K562 (cell line): ENCODE data around the gene LAMB2. TPM values are rescaled to one million over a fixed set of nuclear protein-coding genes. Genes with fewer than 3 reads are reported as not detected.

Source experiments
- CCAR2 ChIP-seq: fragments of 200-400 bp; formaldehyde crosslinking; IDR thresholded peaks from 2 replicates; pipeline ENCODE4 v1.6.1; 2017; ENCODE audit warnings: mild to moderate bottlenecking, low read depth, low read length
- CREB1 ChIP-seq, 2 experiments: sonication (generic) in 1 of 2; formaldehyde crosslinking in 1 of 2; IDR thresholded peaks; 2 replicates each; pipeline versions ENCODE4 v1.6.1 to v1.8.0; 2012 to 2022; ENCODE audit warnings: inconsistent platforms in 1 of 2, mild to moderate bottlenecking in 1 of 2, missing genetic modification reagents in 1 of 2, moderate library complexity in 1 of 2
- FOSL1 ChIP-seq: fragments of 200-800 bp; sonication (Bioruptor generic); conservative IDR thresholded peaks from 2 replicates; pipeline ENCODE4 v1.6.1; 2016; ENCODE audit warnings: missing genetic modification characterization, missing compliant biosample characterization
- GABPA ChIP-seq: fragments of 200-800 bp; sonication (Bioruptor generic); conservative IDR thresholded peaks from 2 replicates; pipeline ENCODE4 v1.6.1; 2016; ENCODE audit warnings: low read depth, missing genetic modification characterization, missing compliant biosample characterization
- GABPB2 ChIP-seq: fragments of 250-450 bp; sonication (Bioruptor Pico); conservative IDR thresholded peaks from 2 replicates; pipeline ENCODE4 v1.5.1; 2021; ENCODE audit warnings: mild to moderate bottlenecking
- HMGN3 ChIP-seq: IDR thresholded peaks from 2 replicates; pipeline ENCODE4 v1.6.1; 2011; ENCODE audit warnings: borderline replicate concordance, low read depth, mild to moderate bottlenecking, mixed read lengths, low read length; ENCODE audit not compliant: insufficient read length; ENCODE audit errors: extremely low read depth
- KAT8 ChIP-seq: fragments of 450-650 bp; IDR thresholded peaks from 2 replicates; pipeline ENCODE4 v1.6.1; 2016; ENCODE audit warnings: low read depth, mild to moderate bottlenecking
- NR1H2 ChIP-seq: sonication (generic); formaldehyde crosslinking; IDR thresholded peaks from 2 replicates; pipeline ENCODE4 v1.4.0; 2020; ENCODE audit warnings: mild to moderate bottlenecking, missing genetic modification reagents
- PCBP2 ChIP-seq: fragments of 200-400 bp; formaldehyde crosslinking; IDR thresholded peaks from 2 replicates; pipeline ENCODE4 v1.6.1; 2018; ENCODE audit warnings: low read length, low read depth, mild to moderate bottlenecking, moderate library complexity; ENCODE audit not compliant: poor library complexity, severe bottlenecking
- POLR2AphosphoS5 ChIP-seq: IDR thresholded peaks from 2 replicates; pipeline ENCODE4 v1.6.1; 2011; ENCODE audit warnings: mild to moderate bottlenecking, low read depth, low read length, moderate library complexity; ENCODE audit not compliant: control insufficient read depth, insufficient read depth
- POLR2H ChIP-seq: IDR thresholded peaks from 2 replicates; pipeline ENCODE4 v1.6.1; 2016; ENCODE audit warnings: missing genetic modification characterization, low read depth, mild to moderate bottlenecking, control low read depth, missing compliant biosample characterization, moderate library complexity
- PPARD ChIP-seq: fragments of 250-450 bp; sonication (Bioruptor Pico); IDR thresholded peaks from 2 replicates; pipeline ENCODE4 v1.8.0; 2022; ENCODE audit warnings: inconsistent platforms, mild to moderate bottlenecking, moderate library complexity
- PTTG1 ChIP-seq: fragments of 450-650 bp; IDR thresholded peaks from 2 replicates; pipeline ENCODE4 v1.6.1; 2016; ENCODE audit warnings: low read depth, mild to moderate bottlenecking, missing genetic modification characterization, missing compliant biosample characterization
- RBM17 ChIP-seq: fragments of 200-400 bp; formaldehyde crosslinking; IDR thresholded peaks from 2 replicates; pipeline ENCODE4 v1.6.1; 2017; ENCODE audit warnings: low read depth, mild to moderate bottlenecking, low read length, borderline replicate concordance
- SIX5 ChIP-seq, 2 experiments: IDR thresholded peaks; 2 replicates each; pipeline ENCODE4 v1.6.1; 2011; ENCODE audit warnings: low read length in 2 of 2, borderline replicate concordance in 1 of 2, low read depth in 1 of 2, mild to moderate bottlenecking in 1 of 2, moderate library complexity in 1 of 2; ENCODE audit not compliant: insufficient read depth in 1 of 2
- ZNF12 ChIP-seq: sonication (generic); formaldehyde crosslinking; IDR thresholded peaks from 2 replicates; pipeline ENCODE4 v1.4.0; 2020; ENCODE audit warnings: mild to moderate bottlenecking, missing genetic modification reagents
- ZNF77 ChIP-seq: fragments of 250-450 bp; sonication (Bioruptor Pico); IDR thresholded peaks from 2 replicates; pipeline ENCODE4 v1.5.0; 2020
- polyA plus RNA-seq, 8 experiments: library from polyadenylated mRNA; depleted of rRNA in 4 of 8; stranded (reverse) in 5 of 8; unstranded in 3 of 8; fragments of >200 nt; fragmentation: Nextera tagmentation in 2 of 8; fragmentation: Illumina TruSeq in 1 of 8; extraction: Ambion mirVana in 2 of 8; extraction: Trizol in 1 of 8; gene quantifications; 2 replicates each; pipeline versions ENCODE4 v1.2.1 to v1.2.3, GENCODE V29; 2011 to 2014; ENCODE audit warnings: inconsistent platforms in 1 of 8, missing spikeins in 1 of 8
- total RNA-seq, 7 experiments: library from RNA; depleted of rRNA in 6 of 7; stranded (reverse); fragments of >200 nt in 6 of 7; fragmentation: Illumina TruSeq in 2 of 7; extraction: Trizol in 2 of 7; gene quantifications; 2 replicates each; pipeline versions ENCODE4 v1.2.1 to v1.2.3, GENCODE V29; 2011 to 2021; ENCODE audit warnings: low replicate concordance in 1 of 7
- TF ChIP-seq, protein P1 (sequence below): fragments of 450-650 bp; formaldehyde crosslinking; IDR thresholded peaks from 2 replicates; pipeline ENCODE4 v1.4.0; 2020; ENCODE audit warnings: mild to moderate bottlenecking
- TF ChIP-seq, protein P2 (sequence below): fragments of 450-650 bp; IDR thresholded peaks from 2 replicates; pipeline ENCODE4 v1.6.1; 2018; ENCODE audit not compliant: partially characterized antibody
- TF ChIP-seq, protein P3 (sequence below): fragments of 450-650 bp; IDR thresholded peaks from 2 replicates; pipeline ENCODE4 v1.6.1; 2018; ENCODE audit warnings: mild to moderate bottlenecking, low read depth; ENCODE audit not compliant: partially characterized antibody
- TF ChIP-seq, protein P4 (sequence below): fragments of 450-650 bp; IDR thresholded peaks from 2 replicates; pipeline ENCODE4 v1.6.1; 2016; ENCODE audit warnings: antibody characterized with exemption

Gene LAMB2
- total and polyA plus RNA-seq, 9 of the 15 experiments (the other 6 are each of a cell fraction or from before 2014, with no cell fraction given) = 1.4 to 26.0 (median 16.2) TPM

DNA sequence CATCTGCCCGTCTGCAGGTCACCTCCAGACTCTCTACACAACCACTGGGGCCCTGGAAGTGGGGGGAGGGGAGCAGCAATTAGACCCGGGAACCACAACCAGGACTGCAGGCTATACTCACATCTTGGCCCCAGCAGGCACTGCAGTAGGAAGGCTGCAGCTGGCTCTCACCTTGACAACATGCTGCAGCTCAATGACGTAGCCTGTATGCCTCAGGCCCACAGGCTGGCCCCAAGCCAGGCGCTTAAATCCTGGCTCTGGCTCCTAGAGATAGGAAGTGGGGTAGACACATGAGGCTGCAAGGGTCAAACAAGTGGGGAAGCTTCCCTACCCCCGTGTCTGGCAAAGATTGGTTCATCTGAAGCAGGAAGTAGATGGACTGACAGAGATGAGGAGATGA is 34.4 kb downstream of the LAMB2 start (continued):
- TF ChIP-seq PCBP2 = no peak
- TF ChIP-seq NR1H2 (CRISPR knock-in tag) = no peak
- TF ChIP-seq ZNF77 (CRISPR knock-in tag) = no peak
- TF ChIP-seq, protein P1, sequence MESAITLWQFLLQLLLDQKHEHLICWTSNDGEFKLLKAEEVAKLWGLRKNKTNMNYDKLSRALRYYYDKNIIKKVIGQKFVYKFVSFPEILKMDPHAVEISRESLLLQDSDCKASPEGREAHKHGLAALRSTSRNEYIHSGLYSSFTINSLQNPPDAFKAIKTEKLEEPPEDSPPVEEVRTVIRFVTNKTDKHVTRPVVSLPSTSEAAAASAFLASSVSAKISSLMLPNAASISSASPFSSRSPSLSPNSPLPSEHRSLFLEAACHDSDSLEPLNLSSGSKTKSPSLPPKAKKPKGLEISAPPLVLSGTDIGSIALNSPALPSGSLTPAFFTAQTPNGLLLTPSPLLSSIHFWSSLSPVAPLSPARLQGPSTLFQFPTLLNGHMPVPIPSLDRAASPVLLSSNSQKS = no peak
- TF ChIP-seq, protein P2, sequence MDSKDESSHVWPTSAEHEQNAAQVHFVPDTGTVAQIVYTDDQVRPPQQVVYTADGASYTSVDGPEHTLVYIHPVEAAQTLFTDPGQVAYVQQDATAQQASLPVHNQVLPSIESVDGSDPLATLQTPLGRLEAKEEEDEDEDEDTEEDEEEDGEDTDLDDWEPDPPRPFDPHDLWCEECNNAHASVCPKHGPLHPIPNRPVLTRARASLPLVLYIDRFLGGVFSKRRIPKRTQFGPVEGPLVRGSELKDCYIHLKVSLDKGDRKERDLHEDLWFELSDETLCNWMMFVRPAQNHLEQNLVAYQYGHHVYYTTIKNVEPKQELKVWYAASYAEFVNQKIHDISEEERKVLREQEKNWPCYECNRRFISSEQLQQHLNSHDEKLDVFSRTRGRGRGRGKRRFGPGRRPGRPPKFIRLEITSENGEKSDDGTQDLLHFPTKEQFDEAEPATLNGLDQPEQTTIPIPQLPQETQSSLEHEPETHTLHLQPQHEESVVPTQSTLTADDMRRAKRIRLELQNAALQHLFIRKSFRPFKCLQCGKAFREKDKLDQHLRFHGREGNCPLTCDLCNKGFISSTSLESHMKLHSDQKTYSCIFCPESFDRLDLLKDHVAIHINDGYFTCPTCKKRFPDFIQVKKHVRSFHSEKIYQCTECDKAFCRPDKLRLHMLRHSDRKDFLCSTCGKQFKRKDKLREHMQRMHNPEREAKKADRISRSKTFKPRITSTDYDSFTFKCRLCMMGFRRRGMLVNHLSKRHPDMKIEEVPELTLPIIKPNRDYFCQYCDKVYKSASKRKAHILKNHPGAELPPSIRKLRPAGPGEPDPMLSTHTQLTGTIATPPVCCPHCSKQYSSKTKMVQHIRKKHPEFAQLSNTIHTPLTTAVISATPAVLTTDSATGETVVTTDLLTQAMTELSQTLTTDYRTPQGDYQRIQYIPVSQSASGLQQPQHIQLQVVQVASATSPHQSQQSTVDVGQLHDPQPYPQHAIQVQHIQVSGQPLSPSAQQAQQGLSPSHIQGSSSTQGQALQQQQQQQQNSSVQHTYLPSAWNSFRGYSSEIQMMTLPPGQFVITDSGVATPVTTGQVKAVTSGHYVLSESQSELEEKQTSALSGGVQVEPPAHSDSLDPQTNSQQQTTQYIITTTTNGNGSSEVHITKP = peak; percentile 77
- no peak for TF ChIP-seq ZNF12 (CRISPR knock-in tag)
- TF ChIP-seq PPARD = no peak
- TF ChIP-seq CCAR2 = no peak
- peak; percentile 69 for TF ChIP-seq CREB1 (IDR thresholded peaks at IDR 0.05)
- TF ChIP-seq CREB1 (CRISPR knock-in tag; IDR thresholded peaks at IDR 0.05) = peak; percentile 48; the same call in 1 of the 2 replicates
- TF ChIP-seq SIX5 (IDR thresholded peaks at IDR 0.05; ENCODE audit: borderline replicate concordance in 1 of 2, insufficient read depth in 1 of 2, low read depth in 1 of 2, low read length in 2 of 2) = no peak
- TF ChIP-seq, protein P3, sequence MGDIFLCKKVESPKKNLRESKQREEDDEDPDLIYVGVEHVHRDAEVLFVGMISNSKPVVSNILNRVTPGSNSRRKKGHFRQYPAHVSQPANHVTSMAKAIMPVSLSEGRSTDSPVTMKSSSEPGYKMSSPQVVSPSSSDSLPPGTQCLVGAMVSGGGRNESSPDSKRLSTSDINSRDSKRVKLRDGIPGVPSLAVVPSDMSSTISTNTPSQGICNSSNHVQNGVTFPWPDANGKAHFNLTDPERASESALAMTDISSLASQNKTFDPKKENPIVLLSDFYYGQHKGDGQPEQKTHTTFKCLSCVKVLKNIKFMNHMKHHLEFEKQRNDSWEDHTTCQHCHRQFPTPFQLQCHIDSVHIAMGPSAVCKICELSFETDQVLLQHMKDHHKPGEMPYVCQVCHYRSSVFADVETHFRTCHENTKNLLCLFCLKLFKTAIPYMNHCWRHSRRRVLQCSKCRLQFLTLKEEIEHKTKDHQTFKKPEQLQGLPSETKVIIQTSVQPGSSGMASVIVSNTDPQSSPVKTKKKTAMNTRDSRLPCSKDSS = no peak
- TF ChIP-seq KAT8 = no peak
- TF ChIP-seq HMGN3 = no peak
- TF ChIP-seq PTTG1 (tag) = no peak
- TF ChIP-seq, protein P4, sequence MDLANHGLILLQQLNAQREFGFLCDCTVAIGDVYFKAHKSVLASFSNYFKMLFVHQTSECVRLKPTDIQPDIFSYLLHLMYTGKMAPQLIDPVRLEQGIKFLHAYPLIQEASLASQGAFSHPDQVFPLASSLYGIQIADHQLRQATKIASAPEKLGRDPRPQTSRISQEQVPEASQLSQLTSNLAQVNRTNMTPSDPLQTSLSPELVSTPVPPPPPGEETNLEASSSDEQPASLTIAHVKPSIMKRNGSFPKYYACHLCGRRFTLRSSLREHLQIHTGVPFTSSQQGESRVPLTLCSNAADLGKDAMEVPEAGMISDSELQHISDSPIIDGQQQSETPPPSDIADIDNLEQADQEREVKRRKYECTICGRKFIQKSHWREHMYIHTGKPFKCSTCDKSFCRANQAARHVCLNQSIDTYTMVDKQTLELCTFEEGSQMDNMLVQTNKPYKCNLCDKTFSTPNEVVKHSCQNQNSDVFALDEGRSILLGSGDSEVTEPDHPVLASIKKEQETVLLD = no peak
- peak; percentile 71 for TF ChIP-seq POLR2AphosphoS5
- no peak for TF ChIP-seq GABPB2 (CRISPR knock-in tag)
- no peak for TF ChIP-seq RBM17
- TF ChIP-seq POLR2H (tag) = no peak
- 0 out of 2 replicates have a peak, but pooled peaks have one; percentile 18 for TF ChIP-seq FOSL1 (tag)
- TF ChIP-seq GABPA (tag) = no peak
